ENCODE measurements around the gene ADGRL3.

DNA sequence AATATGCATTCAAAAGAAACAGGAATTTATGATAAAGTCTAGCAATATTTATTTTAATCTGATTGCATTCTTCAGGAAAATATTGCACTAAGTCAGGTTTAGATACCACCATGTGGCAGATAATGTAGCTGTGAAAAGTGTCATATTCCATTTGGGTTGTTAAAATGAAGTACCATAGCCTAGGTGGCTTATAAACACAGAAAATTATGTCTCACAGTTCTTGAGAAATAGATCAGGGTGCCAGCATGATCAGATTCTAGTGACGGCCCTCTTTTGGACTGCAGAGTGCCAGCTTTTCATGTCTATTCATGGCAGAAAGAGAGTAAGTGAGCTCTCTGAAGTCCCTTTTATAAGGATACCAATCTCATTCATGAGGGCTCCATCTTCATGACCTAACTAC is 5.6 kb upstream of the ADGRL3 start:
- TF ChIP-seq, protein P1, sequence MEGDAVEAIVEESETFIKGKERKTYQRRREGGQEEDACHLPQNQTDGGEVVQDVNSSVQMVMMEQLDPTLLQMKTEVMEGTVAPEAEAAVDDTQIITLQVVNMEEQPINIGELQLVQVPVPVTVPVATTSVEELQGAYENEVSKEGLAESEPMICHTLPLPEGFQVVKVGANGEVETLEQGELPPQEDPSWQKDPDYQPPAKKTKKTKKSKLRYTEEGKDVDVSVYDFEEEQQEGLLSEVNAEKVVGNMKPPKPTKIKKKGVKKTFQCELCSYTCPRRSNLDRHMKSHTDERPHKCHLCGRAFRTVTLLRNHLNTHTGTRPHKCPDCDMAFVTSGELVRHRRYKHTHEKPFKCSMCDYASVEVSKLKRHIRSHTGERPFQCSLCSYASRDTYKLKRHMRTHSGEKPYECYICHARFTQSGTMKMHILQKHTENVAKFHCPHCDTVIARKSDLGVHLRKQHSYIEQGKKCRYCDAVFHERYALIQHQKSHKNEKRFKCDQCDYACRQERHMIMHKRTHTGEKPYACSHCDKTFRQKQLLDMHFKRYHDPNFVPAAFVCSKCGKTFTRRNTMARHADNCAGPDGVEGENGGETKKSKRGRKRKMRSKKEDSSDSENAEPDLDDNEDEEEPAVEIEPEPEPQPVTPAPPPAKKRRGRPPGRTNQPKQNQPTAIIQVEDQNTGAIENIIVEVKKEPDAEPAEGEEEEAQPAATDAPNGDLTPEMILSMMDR (conservative IDR thresholded peaks at IDR 0.05 in 1 of 2, IDR thresholded peaks at IDR 0.05 in 1 of 2; ENCODE audit: low read depth in 1 of 2, low read length in 2 of 2), result no peak
- TF ChIP-seq EZH2 (IDR thresholded peaks at IDR 0.05; ENCODE audit: low read length, missing control alignments), result no peak
